ENCODE data around the gene PRKCE.

GRCh38 chr2:46097714-46098480, 446.4 kb downstream of the PRKCE start:
- no peak for TF ChIP-seq POLR2AphosphoS5 (IDR thresholded peaks at IDR 0.05; ENCODE audit: borderline replicate concordance, low read depth, low read length)
- TF ChIP-seq EZH2 (IDR thresholded peaks at IDR 0.05) = no peak
